Activated CD4-positive, alpha-beta memory T cell treated with anti-CD3 and anti-CD28 coated beads for 36 hours (primary cell): ENCODE data around the gene CCDC78. TPM values are rescaled to one million over a fixed set of nuclear protein-coding genes. Genes with fewer than 3 reads are reported as not detected.
A peak's percentile ranks its signal among the peaks of the same experiment; 100 is the strongest.

Experiments used
- CTCF ChIA-PET: fragments of 350-600 bp; sonication (Branson Sonifier 250); formaldehyde crosslinking; loops from one replicate; lab custom pipeline; 2021; ENCODE audit warnings: antibody characterized with exemption, inconsistent platforms; lab: Charles Lee
- POLR2A ChIA-PET: fragments of 350-600 bp; sonication (Branson Sonifier 250); formaldehyde crosslinking; loops from one replicate; lab custom pipeline; 2021; ENCODE audit warnings: antibody characterized with exemption; lab: Charles Lee
- DNase-seq: peaks from one replicate; pipeline ENCODE4 v3.0.0-alpha.2; 2020
- H3K27ac Mint-ChIP-seq: one replicate; pipeline ENCODE4 v1.8.0; 2021; ENCODE audit warnings: mixed read lengths
- H3K27me3 Mint-ChIP-seq: one replicate; pipeline ENCODE4 v1.8.0; 2021; ENCODE audit warnings: mixed read lengths
- H3K36me3 Mint-ChIP-seq: one replicate; pipeline ENCODE4 v1.8.0; 2021; ENCODE audit warnings: mixed read lengths
- H3K4me1 Mint-ChIP-seq: one replicate; pipeline ENCODE4 v1.8.0; 2021; ENCODE audit warnings: low read depth, mixed read lengths
- H3K4me3 Mint-ChIP-seq: one replicate; pipeline ENCODE4 v1.8.0; 2021; ENCODE audit warnings: mild to moderate bottlenecking, mixed read lengths
- H3K9me3 Mint-ChIP-seq: one replicate; pipeline ENCODE4 v1.8.0; 2021; ENCODE audit warnings: mixed read lengths
- intact Hi-C: fragments of 100-400 bp; cut with micrococcal nuclease; formaldehyde crosslinking; loops from one replicate; pipeline ENCODE4 v1.15.1; 2023
- total RNA-seq, 2 experiments: library from RNA; stranded (reverse); gene quantifications; one replicate each; pipeline ENCODE4 v1.2.3, GENCODE V29; 2021

The CCDC78 gene
- 1 to 10 TPM; 3.3 to 4.2 TPM for total RNA-seq

- H3K4me3 Mint-ChIP-seq = peak within 1 kb of the TSS; percentile 56
- peak; percentile 70 for DNase-seq
- ChIA-PET POLR2A (interaction anchor here (0.6 to 3.2 kb wide), 3 partner anchors 11 to 31 kb away, joined by 3 to 9 read pairs (median 3); no protein-coding TSS in a partner anchor), CTCF (interaction anchor here (1.5 to 2.7 kb wide), 4 partner anchors 9 to 14 kb away, joined by 5 to 11 read pairs (median 8); partner anchors contain the start of genes CIAO3 and METRN)
- H3K27ac Mint-ChIP-seq = no peak within 1 kb of the TSS
- H3K36me3 Mint-ChIP-seq = no peaks in the 10 kb centered on the region
- no peaks in the 10 kb centered on the region for H3K9me3 Mint-ChIP-seq
- no peaks in the 10 kb centered on the region for H3K27me3 Mint-ChIP-seq
- intact Hi-C loops = no loop called here
- no peaks in the 10 kb centered on the region for H3K4me1 Mint-ChIP-seq
Observed at GRCh38 chr16:726438-727290, at the start of gene CCDC78, which contains the start of gene HAGHL. CCDC78 (minus strand) TSS chr16:726443; CDS start chr16:726367, 76 bp downstream. HAGHL (plus strand) TSS chr16:727106; CDS start chr16:727510, 404 bp downstream.

DNA sequence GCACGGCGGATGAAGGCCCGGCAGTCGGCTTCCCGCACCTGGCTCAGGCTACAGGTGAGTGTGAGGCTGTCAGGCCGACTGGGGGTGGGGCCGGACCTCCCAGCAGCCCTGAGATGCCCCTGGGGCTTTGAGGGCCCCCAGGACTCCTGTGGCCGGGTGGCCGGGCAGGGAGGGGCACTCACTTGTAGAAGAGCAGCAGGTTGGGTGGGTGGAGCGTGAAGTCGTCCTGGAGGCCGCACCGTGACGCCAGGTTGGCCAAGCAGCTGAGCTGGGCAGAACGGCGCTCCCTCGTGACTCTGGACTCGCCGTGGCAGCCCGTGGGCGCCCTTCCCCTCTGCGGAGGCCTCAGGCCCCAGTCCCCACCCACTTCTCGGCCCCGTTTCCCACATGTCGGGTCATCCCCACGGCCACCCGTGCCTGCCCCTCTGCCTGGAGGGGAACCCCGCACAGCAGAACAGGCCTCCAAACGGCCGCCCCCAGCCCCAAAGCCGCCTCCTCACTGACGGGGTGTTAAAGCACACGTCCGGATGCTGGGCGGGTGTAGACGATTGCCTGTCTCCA lies 49.1 kb upstream of the CCDC78 start:
- H3K4me3 Mint-ChIP-seq = no peak overlapping the region
- POLR2A ChIA-PET = no interaction called here
- no peak overlapping the region for H3K27ac Mint-ChIP-seq
- no peaks in the 10 kb centered on the region for H3K9me3 Mint-ChIP-seq
- DNase-seq = no peak
- intact Hi-C loops = no loop called here
- H3K27me3 Mint-ChIP-seq = peaks cover 2% of the 10 kb centered on the region
- CTCF ChIA-PET = no interaction called here
- H3K36me3 Mint-ChIP-seq = no peaks in the 10 kb centered on the region
- H3K4me1 Mint-ChIP-seq = no peaks in the 10 kb centered on the region

- no peak for DNase-seq
- no peak overlapping the region for H3K4me3 Mint-ChIP-seq
- H3K27ac Mint-ChIP-seq = no peak overlapping the region
- H3K36me3 Mint-ChIP-seq = no peaks in the 10 kb centered on the region
- ChIA-PET POLR2A (no interaction called here), CTCF (no interaction called here)
- H3K4me1 Mint-ChIP-seq = no peaks in the 10 kb centered on the region
- intact Hi-C loops = no loop called here
- peaks cover 2% of the 10 kb centered on the region for H3K27me3 Mint-ChIP-seq
- no peaks in the 10 kb centered on the region for H3K9me3 Mint-ChIP-seq
Observed at GRCh38 chr16:774086-775001, 48.1 kb upstream of the CCDC78 start.

- intact Hi-C loops = no loop called here
- no peak for DNase-seq
- H3K4me1 Mint-ChIP-seq = no peaks in the 10 kb centered on the region
- H3K36me3 Mint-ChIP-seq = no peaks in the 10 kb centered on the region
- H3K27me3 Mint-ChIP-seq = peaks cover 2% of the 10 kb centered on the region
- POLR2A ChIA-PET = no interaction called here
- no peak overlapping the region for H3K27ac Mint-ChIP-seq
- no peak overlapping the region for H3K4me3 Mint-ChIP-seq
- CTCF ChIA-PET = interaction anchor here (0.6 kb wide), 1 partner anchor 12 kb away, joined by 3 read pairs; the partner anchor contains the start of gene MSLN
- no peaks in the 10 kb centered on the region for H3K9me3 Mint-ChIP-seq
Observed at GRCh38 chr16:772959-773358, 46.7 kb upstream of the CCDC78 start.

GRCh38 chr16:770411-770810 lies 44.2 kb upstream of the CCDC78 start:
- no peaks in the 10 kb centered on the region for H3K9me3 Mint-ChIP-seq
- ChIA-PET CTCF (interaction anchor here (1.2 kb wide), 1 partner anchor 15 kb away, joined by 3 read pairs; no protein-coding TSS in a partner anchor), POLR2A (no interaction called here)
- H3K36me3 Mint-ChIP-seq = no peaks in the 10 kb centered on the region
- no peak overlapping the region for H3K4me3 Mint-ChIP-seq
- H3K27ac Mint-ChIP-seq = no peak overlapping the region
- H3K4me1 Mint-ChIP-seq = no peaks in the 10 kb centered on the region
- intact Hi-C loops = no loop called here
- H3K27me3 Mint-ChIP-seq = no peaks in the 10 kb centered on the region
- no peak for DNase-seq

DNA sequence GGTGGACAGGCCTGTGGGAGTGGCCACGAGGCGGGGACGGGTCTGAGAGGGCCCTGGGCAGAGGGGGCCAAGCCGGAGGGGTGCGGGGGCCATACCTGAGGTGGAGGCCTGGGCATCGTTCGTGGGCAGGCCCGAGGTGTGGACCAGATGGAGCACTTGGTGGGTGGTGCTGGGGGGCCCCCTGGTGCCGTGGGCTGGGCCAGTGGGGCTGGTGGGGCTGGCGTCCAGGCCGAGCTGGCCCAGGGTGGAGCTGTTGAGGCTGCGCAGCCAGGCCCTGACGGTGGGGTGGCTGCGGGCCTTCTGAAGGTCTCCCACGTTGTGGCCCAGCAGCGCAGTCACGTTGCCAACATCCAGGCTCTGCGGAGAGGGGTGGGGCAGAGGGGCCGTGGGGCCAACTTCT lies 43.7 kb upstream of the CCDC78 start:
- ChIA-PET CTCF (interaction anchor here (1.2 kb wide), 1 partner anchor 15 kb away, joined by 3 read pairs; no protein-coding TSS in a partner anchor), POLR2A (no interaction called here)
- no peaks in the 10 kb centered on the region for H3K36me3 Mint-ChIP-seq
- no peak overlapping the region for H3K4me3 Mint-ChIP-seq
- H3K4me1 Mint-ChIP-seq = no peaks in the 10 kb centered on the region
- no peaks in the 10 kb centered on the region for H3K27me3 Mint-ChIP-seq
- H3K27ac Mint-ChIP-seq = no peak overlapping the region
- no peaks in the 10 kb centered on the region for H3K9me3 Mint-ChIP-seq
- DNase-seq = no peak
- intact Hi-C loops = no loop called here

- no peak for DNase-seq
- no peak overlapping the region for H3K27ac Mint-ChIP-seq
- no peaks in the 10 kb centered on the region for H3K9me3 Mint-ChIP-seq
- no peaks in the 10 kb centered on the region for H3K36me3 Mint-ChIP-seq
- POLR2A ChIA-PET = no interaction called here
- H3K27me3 Mint-ChIP-seq = no peaks in the 10 kb centered on the region
- intact Hi-C loops = no loop called here
- CTCF ChIA-PET = interaction anchor here (1.2 kb wide), 1 partner anchor 16 kb away, joined by 3 read pairs; no protein-coding TSS in a partner anchor
- no peak overlapping the region for H3K4me3 Mint-ChIP-seq
- no peaks in the 10 kb centered on the region for H3K4me1 Mint-ChIP-seq
Observed at GRCh38 chr16:769184-769784, 43.0 kb upstream of the CCDC78 start.

DNA sequence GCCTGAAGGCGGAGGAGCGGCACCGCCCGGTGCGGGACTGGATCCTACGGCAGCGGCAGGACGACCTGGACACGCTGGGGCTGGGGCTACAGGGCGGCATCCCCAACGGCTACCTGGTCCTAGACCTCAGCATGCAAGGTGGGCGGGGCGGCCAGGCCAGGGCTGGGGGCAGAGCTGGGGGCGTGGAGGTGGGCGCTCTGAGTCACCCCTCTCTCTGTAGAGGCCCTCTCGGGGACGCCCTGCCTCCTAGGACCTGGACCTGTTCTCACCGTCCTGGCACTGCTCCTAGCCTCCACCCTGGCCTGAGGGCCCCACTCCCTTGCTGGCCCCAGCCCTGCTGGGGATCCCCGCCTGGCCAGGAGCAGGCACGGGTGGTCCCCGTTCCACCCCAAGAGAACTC lies 42.2 kb upstream of the CCDC78 start:
- intact Hi-C loops = no loop called here
- no peak overlapping the region for H3K4me3 Mint-ChIP-seq
- H3K4me1 Mint-ChIP-seq = no peaks in the 10 kb centered on the region
- CTCF ChIA-PET = no interaction called here
- no peaks in the 10 kb centered on the region for H3K36me3 Mint-ChIP-seq
- DNase-seq = no peak
- H3K27ac Mint-ChIP-seq = no peak overlapping the region
- POLR2A ChIA-PET = no interaction called here
- H3K27me3 Mint-ChIP-seq = no peaks in the 10 kb centered on the region
- H3K9me3 Mint-ChIP-seq = no peaks in the 10 kb centered on the region

DNA sequence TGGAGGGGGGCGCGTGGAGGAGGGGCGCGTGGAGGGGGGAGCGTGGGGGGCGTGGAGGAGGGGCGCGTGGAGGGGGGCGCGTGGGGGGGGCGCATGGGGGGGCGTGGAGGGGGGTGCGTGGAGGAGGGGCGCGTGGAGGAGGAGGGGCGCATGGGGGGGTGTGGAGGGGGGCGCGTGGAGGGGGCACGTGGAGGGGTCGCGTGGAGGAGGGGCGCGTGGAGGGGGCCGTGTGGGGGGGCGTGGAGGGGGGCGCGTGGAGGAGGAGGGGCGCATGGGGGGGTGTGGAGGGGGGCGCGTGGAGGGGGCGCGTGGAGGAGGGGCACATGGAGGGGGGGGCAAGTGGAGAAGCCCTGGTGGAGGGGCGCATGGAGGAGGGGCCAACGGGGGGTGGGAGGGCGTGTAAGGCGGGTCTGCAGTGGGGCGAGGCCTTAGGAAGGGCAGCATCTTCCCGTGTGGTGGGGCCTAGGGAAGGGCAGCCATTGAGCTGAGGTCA lies 41.5 kb upstream of the CCDC78 start:
- POLR2A ChIA-PET = no interaction called here
- CTCF ChIA-PET = no interaction called here

DNA sequence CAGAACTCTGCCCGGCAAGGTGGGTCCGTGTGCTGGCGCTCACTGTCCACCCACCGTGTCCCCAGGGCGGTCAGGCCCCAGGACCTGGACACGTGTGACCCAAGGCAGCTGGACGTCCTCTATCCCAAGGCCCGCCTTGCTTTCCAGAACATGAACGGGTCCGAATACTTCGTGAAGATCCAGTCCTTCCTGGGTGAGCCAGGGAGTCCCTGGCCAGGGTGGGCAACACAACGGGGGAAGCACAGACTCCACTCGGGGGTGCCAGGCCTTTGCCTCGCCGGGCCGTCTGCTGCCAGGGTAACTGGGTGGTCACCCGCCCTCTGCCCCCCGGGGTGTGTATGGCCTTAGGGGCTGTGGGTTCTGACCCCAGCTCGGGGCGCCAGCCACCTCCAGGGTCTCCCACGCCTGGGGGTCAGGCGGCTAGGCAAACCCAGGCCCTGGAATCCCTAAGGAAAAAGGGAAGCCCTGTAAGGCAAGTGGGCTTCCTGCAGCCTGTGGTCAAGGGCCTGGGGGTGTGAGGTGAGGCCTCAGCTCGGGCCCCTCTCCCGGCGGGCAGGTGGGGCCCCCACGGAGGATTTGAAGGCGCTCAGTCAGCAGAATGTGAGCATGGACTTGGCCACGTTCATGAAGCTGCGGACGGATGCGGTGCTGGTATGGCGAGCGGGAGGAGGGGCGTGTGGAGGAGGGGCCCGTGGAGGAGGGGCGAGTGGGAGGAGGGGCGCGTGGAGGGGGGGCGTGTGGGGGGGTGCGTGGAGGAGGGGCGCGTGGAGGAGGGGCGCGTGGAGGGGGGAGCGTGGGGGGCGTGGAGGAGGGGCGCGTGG lies 40.8 kb upstream of the CCDC78 start:
- Mint-ChIP-seq H3K27ac (no peak overlapping the region), H3K36me3 (no peaks in the 10 kb centered on the region), H3K4me1 (no peaks in the 10 kb centered on the region), H3K27me3 (no peaks in the 10 kb centered on the region), H3K4me3 (no peak overlapping the region), H3K9me3 (no peaks in the 10 kb centered on the region)
- CTCF ChIA-PET = no interaction called here
- POLR2A ChIA-PET = no interaction called here
- no peak for DNase-seq
- intact Hi-C loops = no loop called here

More for the DNA sequence above, 41.5 kb upstream of the CCDC78 start:
- intact Hi-C loops = no loop called here
- Mint-ChIP-seq H3K4me1 (no peaks in the 10 kb centered on the region), H3K36me3 (no peaks in the 10 kb centered on the region), H3K27ac (no peak overlapping the region), H3K27me3 (no peaks in the 10 kb centered on the region), H3K9me3 (no peaks in the 10 kb centered on the region), H3K4me3 (no peak overlapping the region)
- DNase-seq = no peak
